IMR-90 (cell line): ENCODE data around the gene M6PR.
"Not testable (repeated sequence)": the region's sequence is repeated elsewhere in the genome, so short reads cannot be mapped to it uniquely, and the experiment has no call there.

ENCODE experiments used
- CTCF ChIP-seq: conservative IDR thresholded peaks from 2 replicates; pipeline ENCODE4 v1.5.1; 2012; ENCODE audit warnings: mild to moderate bottlenecking, low read depth, low read length, improper control_type of control experiment
- NFE2L2 ChIP-seq: fragments of 150-350 bp; IDR thresholded peaks from 2 replicates; pipeline ENCODE4 v1.6.1; 2016; ENCODE audit warnings: low read depth, mild to moderate bottlenecking, low read length
- POLR2A ChIP-seq: IDR thresholded peaks from 2 replicates; pipeline ENCODE4 v1.6.1; 2012; ENCODE audit warnings: mild to moderate bottlenecking, low read depth, low read length
- RFX5 ChIP-seq: IDR thresholded peaks from 2 replicates; pipeline ENCODE4 v1.8.0; 2012; ENCODE audit warnings: low read depth, mild to moderate bottlenecking, low read length, moderate library complexity

- TF ChIP-seq CTCF, RFX5, POLR2A, NFE2L2: not testable (repeated sequence)
These were observed 17.0 kb downstream of the M6PR start for GRCh38 chr12:8932464-8932863.
